HG03432 (cell line): ENCODE results near the gene SCTR.
A peak's percentile ranks its signal among the peaks of the same experiment; 100 is the strongest.

Experiments used
- ATAC-seq: cut with Tn5 transposase; IDR thresholded peaks from one replicate; pipeline ENCODE4 v1.9.1; 2021; ENCODE audit warnings: mild to moderate bottlenecking, moderate library complexity; ENCODE audit not compliant: unreplicated experiment

The SCTR gene

DNA sequence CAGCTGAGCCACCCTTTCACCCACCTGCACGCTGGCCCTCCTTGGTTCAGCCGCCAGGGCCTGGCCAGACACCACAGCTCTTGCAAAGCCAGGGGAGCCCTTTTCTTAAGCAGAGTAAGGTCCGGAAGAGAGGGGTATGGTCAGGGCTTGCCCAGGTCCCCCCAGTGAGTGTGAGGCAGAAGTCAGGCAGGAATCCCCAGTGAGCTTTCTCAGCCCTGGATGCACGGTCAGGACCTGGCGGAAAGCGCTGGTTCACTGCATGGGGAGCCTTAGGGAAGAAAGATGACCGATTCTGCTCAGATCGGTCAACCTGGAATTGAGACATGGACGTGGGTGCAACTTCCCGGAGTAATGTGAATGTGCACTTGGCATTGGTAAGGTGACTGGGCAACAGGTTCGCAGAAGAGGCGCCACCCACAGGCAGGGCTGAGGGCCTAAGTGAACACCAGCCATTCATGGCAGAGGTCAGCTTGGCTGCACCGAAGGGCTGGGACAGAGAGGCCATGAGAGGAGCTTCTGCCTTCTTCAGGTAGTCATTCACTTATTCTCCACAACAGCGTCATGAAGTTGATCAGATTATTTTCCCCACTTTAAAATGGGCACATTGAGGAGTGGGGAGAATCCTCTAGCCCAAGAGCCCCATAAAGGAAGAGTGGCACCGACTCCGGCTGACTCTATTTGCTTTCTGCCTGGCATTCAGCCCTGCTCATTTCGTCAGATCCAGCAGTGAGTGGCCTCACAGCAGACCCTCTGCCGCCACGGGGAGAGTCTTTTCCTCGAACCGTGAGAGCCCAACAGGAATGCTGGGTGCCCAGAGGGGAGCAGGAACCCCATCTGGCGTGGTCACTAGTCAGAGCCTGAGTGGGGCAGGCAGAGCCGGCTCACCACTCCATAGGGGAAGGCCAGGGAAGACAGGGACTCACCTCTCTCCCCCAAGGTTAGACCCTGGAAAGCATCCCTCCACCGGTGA, 35.8 kb downstream of the SCTR start:
- ATAC-seq: peak; percentile 11

GRCh38 chr2:119487434-119488244, 36.6 kb downstream of the SCTR start:
- ATAC-seq: peak; percentile 85

GRCh38 chr2:119486886-119487285, 37.4 kb downstream of the SCTR start:
- no peak for ATAC-seq

GRCh38 chr2:119486196-119486827, 38.0 kb downstream of the SCTR start:
- no peak for ATAC-seq

DNA sequence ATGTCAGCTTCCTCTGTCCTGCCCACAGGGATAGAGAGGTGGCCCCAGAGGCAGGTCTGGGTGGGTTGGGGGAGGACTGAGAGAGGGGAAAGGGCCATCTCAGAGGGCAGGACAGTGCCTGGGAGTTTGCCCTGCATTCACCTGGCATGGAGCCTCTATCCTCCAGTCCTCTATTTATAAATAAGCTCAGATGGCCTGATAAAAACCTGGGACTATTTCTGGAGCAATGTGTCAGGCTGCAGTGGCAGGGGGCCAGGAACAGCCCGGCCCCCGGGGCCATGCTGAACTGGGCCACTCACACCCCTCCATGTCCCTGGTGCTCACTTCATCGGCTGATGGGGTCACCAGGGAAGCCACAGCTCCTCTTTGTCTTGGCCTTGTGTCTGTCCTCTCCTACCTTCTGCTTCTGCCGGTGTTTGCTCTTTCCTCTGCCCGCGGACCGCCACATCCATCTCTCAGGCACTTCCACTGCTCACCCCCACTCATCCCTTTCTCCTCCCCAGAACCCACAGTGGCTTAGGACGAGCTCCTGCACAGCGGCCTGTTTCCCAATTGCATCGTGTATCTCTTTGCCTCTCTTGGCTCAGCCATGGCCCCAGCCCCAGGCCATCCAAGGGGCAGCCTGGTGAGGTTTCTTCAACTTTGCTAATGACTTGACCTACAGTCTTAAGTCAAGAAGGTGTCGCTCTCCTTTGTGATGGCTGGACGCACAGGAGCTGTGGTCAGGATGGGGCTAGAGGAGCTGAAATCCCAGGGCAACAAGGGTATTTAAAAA, 38.8 kb downstream of the SCTR start:
- ATAC-seq: no peak

DNA sequence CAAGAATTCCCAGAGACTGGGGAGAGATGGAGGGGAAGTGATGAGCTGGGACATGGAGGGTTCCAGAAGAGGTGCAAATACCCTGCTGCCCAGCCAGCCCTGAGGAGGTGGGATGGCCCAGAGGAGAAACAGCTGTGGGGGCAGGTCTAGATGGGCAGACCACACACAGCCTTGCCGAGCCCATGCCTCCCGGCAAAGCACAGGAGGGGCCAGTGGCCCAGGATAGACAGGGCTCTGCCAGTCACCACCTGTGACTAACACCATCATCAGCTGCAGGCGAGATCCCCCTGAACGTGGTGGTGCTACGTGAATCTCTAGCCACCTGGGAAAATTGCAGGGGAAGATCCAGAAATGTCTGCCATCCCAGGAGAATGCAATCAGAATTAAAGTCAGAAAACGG, 39.4 kb downstream of the SCTR start:
- no peak for ATAC-seq

- no peak for ATAC-seq
Observed at GRCh38 chr2:119483896-119484718, 40.2 kb downstream of the SCTR start.

GRCh38 chr2:119483395-119483753, 40.9 kb downstream of the SCTR start:
- ATAC-seq: no peak

GRCh38 chr2:119482481-119483394, 41.5 kb downstream of the SCTR start:
- no peak for ATAC-seq

DNA sequence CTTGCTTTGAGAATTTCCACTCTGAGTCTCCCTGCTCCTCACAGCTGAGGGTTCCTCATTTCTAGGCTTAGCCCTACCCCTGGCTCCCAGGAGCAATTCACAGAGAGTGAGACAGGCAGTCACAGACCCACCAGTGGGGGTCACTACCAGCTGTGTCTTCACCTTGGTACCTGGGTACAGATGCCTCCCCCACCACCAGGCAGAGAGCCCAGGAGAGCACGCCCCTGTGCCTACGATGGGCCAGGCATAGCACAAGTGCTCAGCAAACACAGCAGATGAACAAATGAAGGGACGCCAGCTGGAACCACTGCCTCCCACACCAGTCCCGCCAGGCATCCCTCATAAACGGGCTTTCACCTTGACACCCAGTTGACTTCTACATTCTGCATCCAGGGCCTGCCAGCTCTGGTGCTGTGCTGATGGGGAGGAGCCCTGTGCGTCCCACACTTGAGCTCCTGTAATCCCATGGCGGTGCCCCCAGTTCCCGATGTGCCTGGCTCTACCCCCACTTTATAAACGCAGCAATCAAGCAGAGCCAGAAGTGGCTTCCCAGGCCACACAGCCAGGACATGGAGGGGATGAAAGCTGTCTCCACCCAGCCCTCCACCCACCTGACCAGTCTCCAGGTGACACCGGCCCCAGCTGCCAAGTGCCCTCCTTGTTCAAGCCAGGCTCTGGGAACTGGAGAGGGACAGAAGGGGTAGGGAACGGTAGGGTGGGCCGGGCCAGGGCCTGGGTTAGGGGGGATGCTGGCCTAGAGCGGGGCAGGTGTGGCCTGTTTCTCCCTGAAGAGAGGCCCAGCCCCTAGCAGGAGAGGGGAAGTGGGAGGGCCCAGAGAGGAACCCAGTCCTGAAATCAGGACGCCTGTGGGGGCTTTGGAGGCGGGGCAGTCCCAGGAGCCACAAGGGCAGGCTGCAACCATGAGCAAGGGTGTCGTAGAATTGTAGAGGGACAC, 42.5 kb downstream of the SCTR start:
- ATAC-seq: no peak

GRCh38 chr2:119480718-119481142, 43.6 kb downstream of the SCTR start:
- no peak for ATAC-seq

- no peak for ATAC-seq
Observed at GRCh38 chr2:119480184-119480583, 44.1 kb downstream of the SCTR start.

GRCh38 chr2:119478978-119479295, 45.3 kb downstream of the SCTR start:
- no peak for ATAC-seq

DNA sequence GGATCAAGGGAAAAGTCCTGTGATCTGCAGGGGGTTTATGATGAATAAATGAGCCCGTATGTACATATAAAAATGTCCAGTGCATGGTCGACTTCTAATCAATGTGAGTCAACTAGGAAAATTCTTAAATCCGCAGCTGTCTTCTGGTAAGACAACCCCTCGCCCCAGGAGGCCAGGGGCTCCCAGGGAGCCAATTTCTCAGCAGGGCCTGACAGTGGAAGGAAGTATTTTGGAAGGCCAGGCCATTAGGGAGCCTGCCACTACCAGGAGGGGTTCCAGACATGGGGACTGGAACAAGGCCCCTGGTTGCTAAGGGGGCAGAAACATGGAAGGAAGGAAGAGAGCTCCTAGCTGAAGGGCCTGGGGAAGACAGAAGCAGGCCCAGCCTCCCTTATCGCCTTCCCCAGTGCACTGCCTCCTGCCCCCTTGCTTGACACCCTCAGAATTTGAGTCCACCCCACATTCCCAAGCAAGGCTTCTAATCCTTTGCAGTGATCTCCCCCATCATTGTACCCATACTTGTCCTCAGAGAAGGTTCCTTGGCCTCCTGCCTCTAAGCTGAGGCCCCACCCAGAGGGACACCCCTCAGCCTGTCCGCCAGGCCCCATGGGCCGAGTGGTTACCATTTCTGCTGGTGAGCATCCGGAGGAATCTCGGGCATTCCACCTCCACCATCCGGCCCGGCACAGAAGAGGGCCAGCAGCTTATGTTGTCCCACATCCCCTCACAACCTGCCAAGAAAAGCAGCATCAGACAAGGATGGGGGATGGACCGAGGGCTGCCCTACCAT, 45.9 kb downstream of the SCTR start:
- no peak for ATAC-seq

DNA sequence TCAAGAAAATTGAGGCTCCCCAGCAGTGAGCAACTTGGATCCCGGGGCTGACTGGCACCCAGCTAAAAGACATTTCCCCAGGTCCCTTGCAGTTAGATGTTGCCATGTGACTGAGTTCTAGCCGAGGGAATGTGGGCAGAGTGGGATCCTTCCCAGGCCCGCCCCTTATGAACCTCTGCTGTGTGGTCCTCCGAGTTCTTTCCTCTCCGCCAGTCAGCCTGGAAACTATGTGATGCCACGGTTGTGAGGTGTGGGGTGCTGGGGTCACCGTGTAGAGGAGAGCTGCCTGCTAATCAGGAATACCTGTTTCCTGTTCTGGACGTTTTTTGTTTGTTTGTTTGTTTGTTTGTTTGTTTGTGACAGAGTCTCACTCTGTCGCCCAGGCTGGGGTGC, 47.2 kb downstream of the SCTR start:
- no peak for ATAC-seq

DNA sequence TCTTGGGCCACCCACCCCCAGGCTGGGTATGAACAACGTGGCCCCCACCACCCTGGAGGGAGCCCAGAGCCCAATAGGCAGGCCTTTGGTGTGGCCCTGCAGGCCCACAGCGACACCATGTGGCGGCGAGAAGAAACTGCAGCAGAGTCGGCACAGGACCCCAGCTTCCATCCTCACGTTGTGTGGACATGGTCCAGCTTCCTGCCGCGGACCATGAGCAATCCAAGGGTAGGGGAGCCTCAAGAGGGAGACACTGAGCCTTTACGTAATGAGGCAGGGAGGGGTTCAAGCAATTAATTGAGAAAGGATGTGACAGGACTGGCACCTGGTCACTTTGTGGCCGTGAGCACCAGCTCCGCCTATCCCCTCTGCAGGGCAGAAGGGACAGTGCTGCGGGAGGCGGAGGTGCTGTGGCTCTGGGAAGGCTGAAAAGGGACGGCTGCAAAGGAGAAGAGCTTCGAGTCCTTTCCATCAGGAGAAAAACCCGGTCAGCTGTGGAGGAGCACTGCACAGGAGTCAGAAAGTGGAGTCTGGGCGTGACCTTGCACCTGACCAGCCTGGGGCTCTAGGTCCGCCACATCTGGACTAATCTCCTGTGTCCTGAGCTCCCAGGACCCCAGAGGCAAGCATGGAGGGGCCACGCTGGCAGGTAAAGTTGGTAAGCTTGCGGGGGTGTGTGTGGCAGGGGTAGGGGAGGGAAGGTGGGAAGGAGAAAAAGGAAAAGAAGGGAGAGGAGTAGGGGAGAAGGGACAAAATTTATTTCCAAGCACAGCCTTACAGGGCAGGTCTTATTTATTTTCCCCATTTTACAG, 47.8 kb downstream of the SCTR start:
- peak; percentile 87 for ATAC-seq
